Astrocyte of the spinal cord (primary cell): ENCODE data around the gene PSME4.
A peak's percentile ranks its signal among the peaks of the same experiment; 100 is the strongest.

ENCODE experiments used
- DNase-seq: peaks from one replicate; pipeline ENCODE4 v3.0.0; 2011; ENCODE audit warnings: low read depth, low spot score
- H3K4me3 ChIP-seq: 2 replicates; pipeline ENCODE4 v1.5.1; 2011; ENCODE audit warnings: low read depth, mild to moderate bottlenecking, low read length, moderate library complexity
- in situ Hi-C: cut with HindIII; loops from 2 replicates; pipeline ENCODE4 v1.10.0; 2017; ENCODE audit warnings: low sequenced_read_pairs
- TF ChIP-seq, protein P1 (sequence below): IDR thresholded peaks from 2 replicates; pipeline ENCODE4 v1.5.1; 2012; ENCODE audit warnings: low read depth, mild to moderate bottlenecking, low read length, inconsistent platforms

Gene PSME4

GRCh38 chr2:54000524-54000923, 29.7 kb upstream of the PSME4 start:
- H3K4me3 ChIP-seq, result no peak overlapping the region
- peak; percentile 1 for DNase-seq
- in situ Hi-C loops, result no loop called here
- TF ChIP-seq, protein P1, sequence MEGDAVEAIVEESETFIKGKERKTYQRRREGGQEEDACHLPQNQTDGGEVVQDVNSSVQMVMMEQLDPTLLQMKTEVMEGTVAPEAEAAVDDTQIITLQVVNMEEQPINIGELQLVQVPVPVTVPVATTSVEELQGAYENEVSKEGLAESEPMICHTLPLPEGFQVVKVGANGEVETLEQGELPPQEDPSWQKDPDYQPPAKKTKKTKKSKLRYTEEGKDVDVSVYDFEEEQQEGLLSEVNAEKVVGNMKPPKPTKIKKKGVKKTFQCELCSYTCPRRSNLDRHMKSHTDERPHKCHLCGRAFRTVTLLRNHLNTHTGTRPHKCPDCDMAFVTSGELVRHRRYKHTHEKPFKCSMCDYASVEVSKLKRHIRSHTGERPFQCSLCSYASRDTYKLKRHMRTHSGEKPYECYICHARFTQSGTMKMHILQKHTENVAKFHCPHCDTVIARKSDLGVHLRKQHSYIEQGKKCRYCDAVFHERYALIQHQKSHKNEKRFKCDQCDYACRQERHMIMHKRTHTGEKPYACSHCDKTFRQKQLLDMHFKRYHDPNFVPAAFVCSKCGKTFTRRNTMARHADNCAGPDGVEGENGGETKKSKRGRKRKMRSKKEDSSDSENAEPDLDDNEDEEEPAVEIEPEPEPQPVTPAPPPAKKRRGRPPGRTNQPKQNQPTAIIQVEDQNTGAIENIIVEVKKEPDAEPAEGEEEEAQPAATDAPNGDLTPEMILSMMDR, result no peak

DNA sequence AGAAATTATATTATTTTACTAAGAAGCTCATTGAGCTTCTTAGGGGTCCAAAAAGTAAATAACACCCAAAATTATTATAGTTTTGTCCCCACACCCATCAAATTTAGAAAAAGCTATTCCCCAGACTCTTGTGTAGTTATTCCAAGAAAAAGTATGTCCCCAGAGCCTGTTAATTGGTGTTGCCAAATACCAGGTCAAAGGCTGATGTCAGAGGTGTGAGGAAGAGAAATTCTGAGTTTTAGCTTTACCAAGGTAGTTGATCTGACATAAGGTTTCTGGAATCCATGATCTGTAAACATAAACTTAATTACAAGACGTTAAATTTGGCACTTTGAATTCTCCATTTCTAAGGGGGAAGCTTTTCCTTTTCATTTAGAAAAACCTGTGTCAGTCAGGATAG, 29.3 kb upstream of the PSME4 start:
- DNase-seq, result no peak
- TF ChIP-seq, protein P1, result no peak
- in situ Hi-C loops, result no loop called here
- H3K4me3 ChIP-seq, result no peak overlapping the region

- in situ Hi-C loops, result no loop called here
- no peak for DNase-seq
- TF ChIP-seq, protein P1, result no peak
- no peak overlapping the region for H3K4me3 ChIP-seq
Observed at GRCh38 chr2:53998834-53999233, 28.0 kb upstream of the PSME4 start.

GRCh38 chr2:53994818-53995808, 24.3 kb upstream of the PSME4 start:
- DNase-seq, result no peak
- in situ Hi-C loops, result no loop called here
- H3K4me3 ChIP-seq, result no peak overlapping the region
- TF ChIP-seq, protein P1, result no peak

- TF ChIP-seq, protein P1, result no peak
- DNase-seq, result no peak
- no peak overlapping the region for H3K4me3 ChIP-seq
- in situ Hi-C loops, result no loop called here
Observed at GRCh38 chr2:53991948-53992347, 21.2 kb upstream of the PSME4 start.

GRCh38 chr2:53989210-53989862, 18.5 kb upstream of the PSME4 start:
- TF ChIP-seq, protein P1, result no peak
- DNase-seq, result no peak
- H3K4me3 ChIP-seq, result no peak overlapping the region
- in situ Hi-C loops, result no loop called here
